ENCODE results near the gene DLK1.

The DLK1 gene

DNA sequence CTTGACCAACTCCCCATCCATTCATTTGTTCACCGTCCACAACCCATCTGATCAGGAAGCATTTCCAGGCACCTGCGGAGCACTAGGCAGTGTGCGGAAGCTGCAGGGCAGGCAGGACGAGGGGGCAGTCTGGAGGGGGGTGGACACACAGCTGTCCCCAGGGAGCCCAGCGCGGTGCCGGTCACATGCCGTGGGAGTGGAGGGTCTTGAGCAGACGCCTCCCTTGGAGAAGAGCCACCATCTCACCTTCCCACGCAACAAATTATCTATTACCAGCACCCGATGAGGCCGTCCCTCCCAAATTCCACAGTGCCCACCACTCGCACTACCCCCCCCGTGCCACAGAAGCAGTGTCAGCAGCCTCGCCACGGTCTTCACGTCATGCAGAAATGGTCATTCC lies 10.8 kb downstream of the DLK1 start:
- Histone ChIP-seq H3K9ac (no peak overlapping the region), H3K4me2 (no peak overlapping the region), H3K4me3 (no peak overlapping the region), H3K27me3 (no peaks in the 10 kb centered on the region), H4K20me1 (no peaks in the 10 kb centered on the region), H3K36me3 (no peaks in the 10 kb centered on the region), H3K4me1 (peaks cover 0 to 10% (median 0%) of the 10 kb centered on the region in 10 experiments; a peak in 5 of 20 replicates), H3K9me3 (replicated peaks in 1 of 11) (peaks cover 0 to 14% (median 4%) of the 10 kb centered on the region in 11 experiments; a peak in 4 of 22 replicates), H3K27ac (no peak overlapping the region)
- no peak for TF ChIP-seq Cebpa-rat (IDR thresholded peaks at IDR 0.05)

DNA sequence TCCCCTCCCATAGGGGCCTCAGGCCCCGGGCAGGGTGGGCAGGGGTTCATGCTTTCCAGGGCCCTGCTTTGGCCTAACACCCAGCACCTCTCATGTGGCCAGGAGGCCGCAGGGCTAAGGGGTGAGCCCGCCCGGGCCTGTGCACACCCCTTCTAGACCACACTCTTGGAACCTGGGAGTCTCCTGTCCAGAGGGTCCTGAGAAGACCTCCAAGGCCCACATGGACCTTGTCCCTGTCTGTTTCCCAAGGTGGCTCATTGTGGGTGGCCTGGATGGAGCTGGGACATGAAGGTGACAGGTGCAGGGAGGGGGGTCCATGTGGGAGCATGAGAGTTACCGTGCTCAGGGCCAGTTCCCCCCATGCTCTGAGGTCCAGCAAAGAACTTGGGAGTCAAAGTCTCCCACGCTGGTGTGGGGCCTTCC lies 11.6 kb downstream of the DLK1 start:
- no peak for TF ChIP-seq Cebpa-rat (IDR thresholded peaks at IDR 0.05)
- H3K27me3 ChIP-seq, result no peaks in the 10 kb centered on the region
- no peak overlapping the region for H3K9ac ChIP-seq
- H3K27ac ChIP-seq, result no peak overlapping the region
- peaks cover 0 to 15% (median 4%) of the 10 kb centered on the region in 11 experiments; a peak in 4 of 22 replicates for H3K9me3 ChIP-seq (replicated peaks in 1 of 11)
- no peak overlapping the region for H3K4me3 ChIP-seq
- H3K4me1 ChIP-seq, result peaks cover 0 to 10% (median 0%) of the 10 kb centered on the region in 10 experiments; a peak in 5 of 20 replicates
- no peak overlapping the region for H3K4me2 ChIP-seq
- no peaks in the 10 kb centered on the region for H3K36me3 ChIP-seq
- no peaks in the 10 kb centered on the region for H4K20me1 ChIP-seq

DNA sequence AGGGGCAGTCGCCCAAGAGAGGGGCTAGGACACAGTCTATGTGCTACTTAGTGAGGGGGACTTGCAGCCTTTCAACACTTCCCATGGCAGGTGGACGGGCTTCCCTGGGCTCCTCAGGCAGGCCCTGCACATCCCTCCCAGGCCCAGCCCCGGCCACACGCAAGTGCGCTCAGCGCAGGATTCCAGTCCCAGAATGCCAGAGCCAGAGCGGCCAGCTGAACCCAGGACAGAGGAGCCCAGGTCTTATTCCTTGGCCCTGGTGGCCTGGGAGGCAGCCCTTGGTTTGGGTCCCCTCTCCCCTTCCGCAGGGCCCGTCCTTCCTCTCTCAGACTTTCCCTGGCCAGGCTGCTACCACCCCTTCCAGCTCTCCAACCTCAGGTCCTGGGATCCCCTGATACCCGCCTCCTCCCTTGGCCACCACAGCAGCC lies 12.0 kb downstream of the DLK1 start:
- no peaks in the 10 kb centered on the region for H3K27me3 ChIP-seq
- H3K4me2 ChIP-seq, result no peak overlapping the region
- H3K27ac ChIP-seq, result no peak overlapping the region
- no peaks in the 10 kb centered on the region for H4K20me1 ChIP-seq
- H3K9me3 ChIP-seq (replicated peaks in 1 of 11), result peaks cover 0 to 15% (median 4%) of the 10 kb centered on the region in 11 experiments; a peak in 4 of 22 replicates
- TF ChIP-seq Cebpa-rat (IDR thresholded peaks at IDR 0.05), result no peak
- H3K4me3 ChIP-seq, result no peak overlapping the region
- H3K36me3 ChIP-seq, result no peaks in the 10 kb centered on the region
- H3K4me1 ChIP-seq, result peaks cover 0 to 10% (median 0%) of the 10 kb centered on the region in 10 experiments; a peak in 5 of 20 replicates
- H3K9ac ChIP-seq, result no peak overlapping the region

DNA sequence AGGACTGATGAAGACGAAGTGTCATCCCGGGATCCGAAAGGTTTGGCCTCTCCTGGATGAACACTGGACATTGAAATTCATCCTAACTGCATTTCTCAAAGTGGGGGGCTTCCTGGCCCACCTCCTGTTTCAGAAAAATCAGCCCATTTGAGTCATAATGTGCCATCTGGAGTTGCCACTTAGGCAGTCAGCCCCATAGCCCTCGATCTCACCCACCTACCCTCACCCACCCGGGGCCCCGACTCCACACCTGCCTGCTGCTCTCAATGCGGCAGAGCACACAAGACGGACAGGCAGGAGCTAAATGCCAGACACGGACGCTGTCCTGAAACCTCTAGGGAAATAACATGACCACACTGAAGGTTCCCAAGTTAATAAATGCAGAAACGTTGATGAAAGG lies 12.6 kb downstream of the DLK1 start:
- Histone ChIP-seq H3K27ac (no peak overlapping the region), H3K9ac (no peak overlapping the region), H3K4me3 (no peak overlapping the region), H3K36me3 (no peaks in the 10 kb centered on the region), H4K20me1 (no peaks in the 10 kb centered on the region), H3K4me1 (peaks cover 0 to 10% (median 0%) of the 10 kb centered on the region in 10 experiments; a peak in 5 of 20 replicates), H3K9me3 (replicated peaks in 1 of 11) (peaks cover 0 to 15% (median 4%) of the 10 kb centered on the region in 11 experiments; a peak in 4 of 22 replicates), H3K4me2 (no peak overlapping the region), H3K27me3 (no peaks in the 10 kb centered on the region)
- no peak for TF ChIP-seq Cebpa-rat (IDR thresholded peaks at IDR 0.05)

DNA sequence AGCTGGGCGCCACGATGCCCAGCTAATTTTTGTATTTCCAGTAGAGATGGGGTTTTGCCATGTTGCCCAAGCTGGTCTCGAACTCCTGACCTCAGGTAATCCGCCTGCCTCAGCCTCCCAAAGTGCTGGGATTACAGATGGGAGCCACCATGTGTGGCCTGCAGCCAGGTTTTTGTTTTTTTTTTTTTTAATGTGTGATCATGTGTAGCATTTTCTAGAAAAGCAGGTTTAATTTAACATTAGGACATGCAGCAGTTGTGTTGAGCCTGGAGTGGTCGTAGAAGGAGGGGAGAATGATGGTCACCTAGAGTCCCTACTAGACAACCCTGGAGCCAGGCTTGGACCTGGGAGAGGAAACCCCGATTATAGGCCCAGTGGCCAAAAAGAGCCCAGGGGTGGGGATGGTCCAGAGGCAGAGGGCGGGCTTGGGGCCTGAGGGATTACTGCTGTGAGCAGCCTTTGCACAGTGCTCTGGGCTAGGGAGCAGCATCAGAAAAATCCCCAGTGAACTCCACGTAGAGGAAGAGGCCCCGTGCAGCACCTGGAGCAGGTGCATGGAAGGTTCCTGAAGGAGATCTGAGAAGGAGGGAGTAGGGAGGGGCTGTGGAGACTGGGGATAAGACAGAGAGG lies 13.6 kb downstream of the DLK1 start:
- Histone ChIP-seq H3K9ac (no peak overlapping the region), H3K9me3 (replicated peaks in 1 of 11) (peaks cover 0 to 15% (median 4%) of the 10 kb centered on the region in 11 experiments; a peak in 4 of 22 replicates), H3K4me1 (peaks cover 0 to 8% (median 0%) of the 10 kb centered on the region in 10 experiments; a peak in 5 of 20 replicates), H3K4me3 (no peak overlapping the region), H3K27ac (no peak overlapping the region), H3K36me3 (no peaks in the 10 kb centered on the region), H3K4me2 (no peak overlapping the region), H3K27me3 (no peaks in the 10 kb centered on the region), H4K20me1 (no peaks in the 10 kb centered on the region)
- no peak for TF ChIP-seq Cebpa-rat (IDR thresholded peaks at IDR 0.05)

GRCh38 chr14:100740929-100741328 lies 14.2 kb downstream of the DLK1 start:
- no peak for TF ChIP-seq Cebpa-rat (IDR thresholded peaks at IDR 0.05)
- Histone ChIP-seq H4K20me1 (no peaks in the 10 kb centered on the region), H3K9me3 (replicated peaks in 1 of 11) (peaks cover 0 to 15% (median 4%) of the 10 kb centered on the region in 11 experiments; a peak in 4 of 22 replicates), H3K4me3 (no peak overlapping the region), H3K27ac (no peak overlapping the region), H3K4me1 (peaks cover 0 to 2% (median 0%) of the 10 kb centered on the region in 10 experiments; a peak in 4 of 20 replicates), H3K36me3 (no peaks in the 10 kb centered on the region), H3K4me2 (no peak overlapping the region), H3K9ac (no peak overlapping the region), H3K27me3 (no peaks in the 10 kb centered on the region)

DNA sequence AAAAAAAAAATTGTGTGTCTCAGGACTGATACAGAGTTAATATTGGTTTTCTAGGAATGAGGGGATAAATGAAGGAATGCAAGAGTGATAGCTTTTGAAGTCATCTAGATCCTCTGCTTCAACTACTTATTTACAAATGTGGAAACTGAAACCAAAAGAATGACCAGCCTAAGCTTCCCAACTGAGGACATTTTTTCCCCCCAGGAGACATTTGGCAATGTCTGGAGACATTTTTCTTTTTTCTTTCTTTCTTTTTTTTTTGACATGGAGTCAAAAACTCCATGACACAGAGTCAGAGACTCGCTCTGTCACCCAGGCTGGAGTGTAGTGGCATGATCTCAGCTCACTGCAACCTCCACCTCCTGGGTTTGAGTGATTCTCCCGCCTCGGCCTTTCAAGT lies 15.3 kb downstream of the DLK1 start:
- H3K4me1 ChIP-seq, result no peaks in the 10 kb centered on the region
- no peaks in the 10 kb centered on the region for H3K36me3 ChIP-seq
- no peak overlapping the region for H3K4me2 ChIP-seq
- H3K27ac ChIP-seq, result no peak overlapping the region
- no peak overlapping the region for H3K9ac ChIP-seq
- H3K9me3 ChIP-seq (replicated peaks in 1 of 11), result peaks cover 0 to 15% (median 4%) of the 10 kb centered on the region in 11 experiments; a peak in 4 of 22 replicates
- no peaks in the 10 kb centered on the region for H3K27me3 ChIP-seq
- no peak overlapping the region for H3K4me3 ChIP-seq
- no peaks in the 10 kb centered on the region for H4K20me1 ChIP-seq
- TF ChIP-seq Cebpa-rat (IDR thresholded peaks at IDR 0.05), result no peak

DNA sequence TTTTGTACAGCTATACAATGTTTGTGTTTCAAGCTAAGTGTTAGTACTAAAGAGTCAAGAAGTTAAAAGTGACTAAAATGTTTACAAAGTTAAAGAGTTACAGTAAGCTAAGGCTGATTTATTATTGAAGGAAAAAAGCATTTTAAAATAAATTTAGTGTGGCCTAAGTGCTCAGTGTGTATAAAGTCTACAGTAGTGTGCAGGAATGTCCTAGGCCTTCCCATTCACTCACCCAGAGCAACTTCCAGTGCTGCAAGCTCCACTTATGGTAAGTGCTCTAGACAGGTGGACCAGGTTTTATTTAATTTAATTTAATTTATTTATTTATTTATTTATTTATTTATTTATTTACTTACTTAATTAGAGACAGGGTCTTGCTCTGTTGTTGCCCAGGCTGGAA lies 19.6 kb downstream of the DLK1 start:
- no peak overlapping the region for H3K9ac ChIP-seq
- H3K9me3 ChIP-seq (replicated peaks in 1 of 11), result peaks cover 0 to 8% (median 1%) of the 10 kb centered on the region in 11 experiments; a peak in 4 of 22 replicates
- no peak overlapping the region for H3K27ac ChIP-seq
- no peaks in the 10 kb centered on the region for H3K4me1 ChIP-seq
- H3K4me2 ChIP-seq, result no peak overlapping the region
- H4K20me1 ChIP-seq, result no peaks in the 10 kb centered on the region
- no peak overlapping the region for H3K4me3 ChIP-seq
- no peak for TF ChIP-seq Cebpa-rat (IDR thresholded peaks at IDR 0.05)
- H3K27me3 ChIP-seq, result no peaks in the 10 kb centered on the region
- H3K36me3 ChIP-seq, result no peaks in the 10 kb centered on the region

- Histone ChIP-seq H3K27me3 (no peaks in the 10 kb centered on the region), H3K27ac (no peak overlapping the region), H4K20me1 (no peaks in the 10 kb centered on the region), H3K9me3 (replicated peaks in 1 of 11) (0 out of 22 replicates have a peak, but pooled peaks cover 0 to 6% (median 0%) of the 10 kb centered on the region in 11 experiments), H3K9ac (no peak overlapping the region), H3K4me1 (no peaks in the 10 kb centered on the region), H3K4me3 (no peak overlapping the region), H3K36me3 (no peaks in the 10 kb centered on the region), H3K4me2 (no peak overlapping the region)
- TF ChIP-seq Cebpa-rat (IDR thresholded peaks at IDR 0.05), result no peak
Observed at GRCh38 chr14:100747021-100747586, 20.4 kb downstream of the DLK1 start.
